ENCODE results near the gene NHERF2. TPM values are rescaled to one million over a fixed set of nuclear protein-coding genes. Genes with fewer than 3 reads are reported as not detected.

NHERF2 gene
- total RNA-seq, 6 experiments from 2014 or later: 129 to 284 (median 186) TPM

DNA sequence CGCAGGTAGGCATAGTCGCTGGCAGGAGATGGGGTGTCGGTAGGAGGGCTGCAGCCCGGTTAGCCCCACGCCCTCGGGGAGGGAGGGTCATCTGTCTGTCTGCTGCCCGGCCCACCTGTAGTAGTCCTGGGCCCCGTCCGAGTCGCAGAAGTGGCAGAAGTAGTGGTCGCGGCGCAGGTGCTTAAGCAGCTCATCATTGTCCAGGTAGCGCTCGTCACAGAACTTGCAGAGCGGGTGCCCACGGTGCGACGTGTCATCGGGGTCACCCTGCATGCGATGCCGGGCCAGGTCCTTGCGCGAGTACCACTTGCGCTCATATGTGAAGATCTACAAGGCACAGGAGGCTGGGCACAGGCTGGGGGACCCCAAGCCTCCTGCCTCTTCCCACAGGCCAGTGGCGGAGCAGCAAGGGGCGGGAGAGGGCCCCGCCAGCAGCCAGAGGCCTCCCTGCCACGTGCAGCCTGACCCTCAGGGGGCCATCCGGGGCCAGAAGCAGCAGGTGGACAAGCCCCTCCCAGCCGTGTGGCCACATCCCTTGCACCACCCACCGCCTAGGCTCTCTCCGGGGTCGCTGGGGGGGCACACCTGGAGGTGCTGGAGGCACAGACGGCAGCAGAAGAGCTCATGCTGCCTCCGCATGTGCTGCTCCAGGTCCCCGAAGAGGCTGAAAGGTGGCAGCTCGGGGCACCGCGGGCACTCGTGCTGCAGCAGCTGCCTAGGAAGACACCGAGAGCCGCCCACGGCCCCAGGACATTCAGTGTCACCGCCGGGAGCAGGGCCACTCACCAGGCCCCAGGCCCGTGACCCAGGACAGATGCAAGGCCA, 24.1 kb upstream of the NHERF2 start:
- H3K27me3 ChIP-seq: no peaks in the 10 kb centered on the region
- peaks cover 0 to 20% (median 8%) of the 10 kb centered on the region in 4 donors for H3K4me1 ChIP-seq
- peak in 1 of 3 donors; percentile 57 for DNase-seq
- H3K9me3 ChIP-seq: no peaks in the 10 kb centered on the region
- H3K36me3 ChIP-seq: peaks cover 8 to 53% (median 24%) of the 10 kb centered on the region in 4 donors
- H3K27ac ChIP-seq: no peak overlapping the region
- intact Hi-C loops (cut with DNase I): no loop called here
- TF ChIP-seq POLR2A (IDR thresholded peaks at IDR 0.05): no peak
- TF ChIP-seq, protein P1, sequence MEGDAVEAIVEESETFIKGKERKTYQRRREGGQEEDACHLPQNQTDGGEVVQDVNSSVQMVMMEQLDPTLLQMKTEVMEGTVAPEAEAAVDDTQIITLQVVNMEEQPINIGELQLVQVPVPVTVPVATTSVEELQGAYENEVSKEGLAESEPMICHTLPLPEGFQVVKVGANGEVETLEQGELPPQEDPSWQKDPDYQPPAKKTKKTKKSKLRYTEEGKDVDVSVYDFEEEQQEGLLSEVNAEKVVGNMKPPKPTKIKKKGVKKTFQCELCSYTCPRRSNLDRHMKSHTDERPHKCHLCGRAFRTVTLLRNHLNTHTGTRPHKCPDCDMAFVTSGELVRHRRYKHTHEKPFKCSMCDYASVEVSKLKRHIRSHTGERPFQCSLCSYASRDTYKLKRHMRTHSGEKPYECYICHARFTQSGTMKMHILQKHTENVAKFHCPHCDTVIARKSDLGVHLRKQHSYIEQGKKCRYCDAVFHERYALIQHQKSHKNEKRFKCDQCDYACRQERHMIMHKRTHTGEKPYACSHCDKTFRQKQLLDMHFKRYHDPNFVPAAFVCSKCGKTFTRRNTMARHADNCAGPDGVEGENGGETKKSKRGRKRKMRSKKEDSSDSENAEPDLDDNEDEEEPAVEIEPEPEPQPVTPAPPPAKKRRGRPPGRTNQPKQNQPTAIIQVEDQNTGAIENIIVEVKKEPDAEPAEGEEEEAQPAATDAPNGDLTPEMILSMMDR (IDR thresholded peaks at IDR 0.05): no peak
- 80% methylated on average over 3 of the region's 47 CpGs for WGBS (ENCODE audit: insufficient coverage, low coverage, low lambda C conversion rate, missing lambda C conversion rate)
- ATAC-seq: no peak
- no peak overlapping the region for H3K4me3 ChIP-seq

- Histone ChIP-seq H3K4me3 (no peak overlapping the region), H3K36me3 (peaks cover 5 to 48% (median 24%) of the 10 kb centered on the region in 4 donors), H3K27ac (no peak overlapping the region), H3K27me3 (no peaks in the 10 kb centered on the region), H3K4me1 (peaks cover 0 to 27% (median 15%) of the 10 kb centered on the region in 4 donors), H3K9me3 (no peaks in the 10 kb centered on the region)
- intact Hi-C loops (cut with DNase I): no loop called here
- WGBS (ENCODE audit: insufficient coverage, low coverage, low lambda C conversion rate, missing lambda C conversion rate): 57% methylated on average over 2 of the region's 8 CpGs
- TF ChIP-seq, protein P1 (IDR thresholded peaks at IDR 0.05): no peak
- TF ChIP-seq POLR2A (IDR thresholded peaks at IDR 0.05): no peak
- ATAC-seq: no peak
- DNase-seq: no peak
Measured at GRCh38 chr16:2003231-2003826, 23.4 kb upstream of the NHERF2 start.

DNA sequence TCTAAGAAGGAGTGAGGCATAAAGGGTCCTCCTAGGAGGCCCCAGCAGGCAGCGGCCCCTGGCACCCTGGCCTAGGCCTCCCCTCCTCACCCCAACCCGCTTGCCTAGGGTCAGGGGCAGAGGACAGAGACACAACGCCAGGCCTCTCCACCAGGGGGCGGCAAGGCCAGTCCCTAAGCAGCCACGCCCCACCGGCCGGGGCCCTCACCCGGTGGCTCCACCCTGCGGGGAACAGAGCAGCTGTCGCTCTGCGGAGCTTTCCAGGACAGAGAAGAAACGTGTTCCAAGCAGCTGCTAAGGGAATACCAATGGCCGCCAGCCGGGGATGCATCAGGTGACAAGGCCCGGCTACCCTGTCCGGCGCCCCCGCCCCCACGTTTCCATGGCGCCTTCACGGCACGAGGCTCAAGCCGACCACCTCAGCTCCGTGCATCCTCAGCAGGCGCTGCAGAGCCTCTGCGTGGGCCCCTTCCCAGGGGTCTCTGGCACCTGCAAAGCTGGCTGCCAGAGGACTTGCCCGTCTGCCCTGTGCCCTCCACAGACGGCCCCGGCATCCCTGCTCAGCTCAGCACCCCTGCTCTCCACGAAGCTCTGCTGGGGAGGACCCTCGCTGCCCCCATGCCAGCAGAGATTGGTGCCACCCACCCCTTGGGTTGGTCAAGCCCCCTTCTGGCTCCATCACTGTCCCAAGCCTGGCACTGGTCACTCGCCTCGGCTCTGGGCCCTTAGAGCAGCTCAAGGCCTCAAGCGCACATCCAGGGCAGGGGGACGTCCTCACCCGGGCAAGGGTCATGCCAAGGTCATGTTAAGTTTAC, 22.7 kb upstream of the NHERF2 start:
- Histone ChIP-seq H3K27ac (no peak overlapping the region), H3K9me3 (no peaks in the 10 kb centered on the region), H3K4me3 (no peak overlapping the region), H3K36me3 (peaks cover 3 to 43% (median 24%) of the 10 kb centered on the region in 4 donors), H3K4me1 (peaks cover 0 to 31% (median 17%) of the 10 kb centered on the region in 4 donors), H3K27me3 (no peaks in the 10 kb centered on the region)
- DNase-seq (peak; percentile 88 to 90 (median 89)), ATAC-seq (peak; percentile 82 to 89 (median 86))
- no peak for TF ChIP-seq POLR2A (IDR thresholded peaks at IDR 0.05)
- TF ChIP-seq, protein P1 (IDR thresholded peaks at IDR 0.05): peak; percentile 90 to 97 (median 96)
- 0% methylated on average over 4 of the region's 36 CpGs for WGBS (ENCODE audit: insufficient coverage, low coverage, low lambda C conversion rate, missing lambda C conversion rate)
- intact Hi-C loops (cut with DNase I): no loop called here

- 57% methylated on average over 6 of the region's 34 CpGs for WGBS (ENCODE audit: insufficient coverage, low coverage, low lambda C conversion rate, missing lambda C conversion rate)
- TF ChIP-seq POLR2A (IDR thresholded peaks at IDR 0.05): no peak
- TF ChIP-seq, protein P1 (IDR thresholded peaks at IDR 0.05): no peak
- no peak overlapping the region for H3K4me3 ChIP-seq
- peaks cover 0 to 31% (median 17%) of the 10 kb centered on the region in 4 donors for H3K4me1 ChIP-seq
- DNase-seq (no peak), ATAC-seq (no peak)
- intact Hi-C loops (cut with DNase I): no loop called here
- no peaks in the 10 kb centered on the region for H3K9me3 ChIP-seq
- H3K27ac ChIP-seq: no peak overlapping the region
- H3K27me3 ChIP-seq: no peaks in the 10 kb centered on the region
- H3K36me3 ChIP-seq: peaks cover 0 to 34% (median 19%) of the 10 kb centered on the region in 4 donors
Measured at GRCh38 chr16:2004795-2005517, 21.7 kb upstream of the NHERF2 start.
